GM18909 (cell line): Measurements from ENCODE around the gene PPM1H.
"Not testable (repeated sequence)": the region's sequence is repeated elsewhere in the genome, so short reads cannot be mapped to it uniquely, and the experiment has no call there.

Experiments
- ATAC-seq: cut with Tn5 transposase; IDR thresholded peaks from one replicate; pipeline ENCODE4 v1.9.1; 2021; ENCODE audit warnings: mild to moderate bottlenecking; ENCODE audit not compliant: unreplicated experiment, poor library complexity

The PPM1H gene

DNA sequence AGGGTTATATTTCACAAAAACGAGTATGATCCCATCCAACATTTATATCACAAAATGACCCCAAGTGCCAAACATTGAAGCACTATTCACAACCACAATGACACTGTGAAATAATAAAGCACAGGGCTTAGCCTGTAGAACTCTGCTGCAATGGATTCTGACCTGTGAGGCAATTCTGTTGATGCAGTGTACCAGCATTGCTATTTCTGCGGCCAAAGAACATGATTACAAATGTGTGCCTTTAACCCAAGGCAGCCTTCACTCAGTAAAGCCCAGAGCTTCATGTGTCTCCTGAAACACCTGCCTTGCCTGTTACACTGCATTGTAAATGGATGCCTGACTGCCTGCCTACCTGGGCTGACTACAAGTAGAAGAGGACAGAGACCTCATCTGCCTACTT lies 158.0 kb downstream of the PPM1H start:
- ATAC-seq = no peak

DNA sequence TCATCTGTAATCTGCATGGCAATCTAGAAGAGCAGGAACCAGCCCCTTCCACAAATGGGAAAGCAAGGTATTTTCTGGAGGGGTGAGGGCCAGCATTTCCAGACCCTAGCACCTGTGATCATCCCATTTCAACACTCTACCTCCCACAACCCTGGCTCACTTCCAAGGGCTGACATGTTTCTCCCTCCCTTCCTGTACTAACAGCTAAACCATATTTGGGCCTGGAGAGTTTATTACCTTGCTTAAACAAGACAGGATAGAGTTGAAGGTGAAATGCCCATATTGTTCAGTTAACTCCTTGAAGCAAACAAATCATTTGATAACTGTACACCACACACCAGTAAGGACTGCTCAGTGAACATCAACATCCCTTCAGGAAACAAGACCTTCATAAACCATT lies 158.4 kb downstream of the PPM1H start:
- no peak for ATAC-seq

DNA sequence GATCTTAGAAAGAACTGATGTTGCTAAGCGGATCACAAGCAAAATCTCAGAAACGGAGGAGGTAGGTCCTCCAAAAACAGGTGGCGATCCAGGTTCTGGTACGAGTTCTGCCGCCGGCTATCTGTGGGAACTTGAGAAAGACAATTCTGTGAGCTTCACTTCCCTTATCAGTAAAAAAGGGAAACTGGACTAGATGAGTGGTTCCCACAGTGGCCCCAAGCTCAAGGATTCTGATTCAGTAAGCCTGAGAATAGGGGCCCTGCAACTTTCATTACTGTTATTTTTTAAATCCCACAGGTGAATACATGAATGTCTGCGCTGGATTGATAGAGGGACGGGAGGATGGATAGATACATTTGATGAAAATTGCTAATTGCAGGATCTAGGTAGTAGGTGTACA lies 160.2 kb downstream of the PPM1H start:
- ATAC-seq = no peak

DNA sequence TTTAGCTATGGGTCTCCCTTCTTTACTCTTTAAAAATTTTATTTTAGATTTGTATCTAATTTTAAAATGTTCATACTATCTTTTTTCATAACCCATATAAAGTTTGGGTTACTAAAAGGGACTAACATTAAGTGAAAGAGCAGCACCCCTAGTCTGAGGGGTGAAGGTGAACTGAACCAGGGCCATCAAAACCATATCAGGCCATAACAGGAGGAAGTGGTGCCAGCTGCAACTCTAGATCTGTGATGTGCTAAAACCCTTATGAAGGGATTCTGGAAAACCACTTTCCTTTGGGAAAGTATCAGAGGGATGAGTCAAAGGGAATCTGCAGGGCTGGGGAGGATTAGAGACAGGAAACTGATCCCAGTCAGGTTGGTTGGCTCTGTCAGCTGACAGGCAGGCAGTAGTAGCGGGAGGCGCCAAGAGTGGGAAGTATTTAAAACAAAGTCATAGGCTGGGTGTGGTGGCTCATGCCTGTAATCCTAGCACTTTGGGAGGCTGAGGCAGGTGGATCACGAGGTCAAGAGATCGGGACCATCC lies 162.5 kb downstream of the PPM1H start:
- no peak for ATAC-seq

DNA sequence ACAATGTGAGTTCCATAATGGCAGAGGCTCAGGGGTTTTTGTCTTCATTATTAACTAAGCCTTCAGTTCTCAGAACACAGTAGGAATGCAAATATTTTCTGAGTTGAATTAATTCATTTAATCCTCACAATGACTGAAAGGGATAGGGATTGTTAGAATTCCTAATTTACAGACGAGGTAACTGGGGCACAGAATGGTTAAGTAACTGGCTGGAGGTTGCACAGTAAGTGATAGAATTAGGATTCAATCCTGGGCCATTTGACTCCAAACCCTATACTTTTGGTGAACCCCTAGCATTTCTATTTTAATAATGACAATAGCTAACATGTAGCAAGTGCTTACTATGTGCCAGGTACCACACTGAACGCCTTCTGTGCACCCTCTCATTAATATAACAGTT lies 163.1 kb downstream of the PPM1H start:
- ATAC-seq = no peak

DNA sequence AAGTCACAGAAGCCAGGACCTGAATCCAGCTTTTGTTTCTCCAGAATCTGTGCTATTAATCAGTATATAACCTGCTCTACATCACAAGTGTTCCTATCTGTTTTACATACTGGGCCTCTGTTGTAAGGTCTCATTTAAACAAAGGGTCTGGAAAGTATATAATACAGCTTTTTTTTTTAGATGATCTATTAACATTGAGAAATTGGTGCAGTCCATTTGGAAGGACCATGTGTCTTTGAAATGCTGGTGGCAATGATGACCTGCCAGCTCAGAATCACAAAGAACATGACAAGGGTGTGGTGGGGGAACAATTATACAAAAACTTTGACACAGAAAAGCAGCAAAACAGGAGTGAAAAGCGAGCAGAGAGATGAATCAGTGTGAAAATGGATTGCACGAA lies 164.6 kb downstream of the PPM1H start:
- no peak for ATAC-seq

DNA sequence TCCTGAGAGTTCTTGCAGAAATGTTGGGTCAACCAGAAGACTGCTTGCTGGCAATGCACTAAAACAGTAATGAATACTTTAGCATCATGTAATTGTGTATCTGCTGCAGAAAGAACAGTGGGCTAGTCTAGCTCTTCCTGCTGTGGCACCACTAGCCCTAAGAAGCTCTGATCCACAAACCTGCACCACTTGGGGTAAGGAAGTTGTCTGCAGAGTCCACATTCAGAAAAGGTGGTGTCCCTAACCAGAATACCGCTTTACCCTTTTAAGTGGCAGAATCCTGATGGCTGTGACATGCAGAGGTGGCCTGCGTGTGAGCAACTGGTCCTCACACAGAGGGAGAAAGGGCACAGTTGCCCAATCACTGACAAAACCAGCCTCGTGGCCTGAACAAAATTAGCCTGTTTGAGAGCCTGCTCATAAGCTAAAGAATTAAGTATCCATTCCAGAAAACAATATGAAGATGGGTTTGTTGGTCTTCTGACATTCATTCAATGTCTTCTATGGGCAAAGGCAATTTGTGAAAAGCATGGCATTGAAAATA lies 165.8 kb downstream of the PPM1H start:
- no peak for ATAC-seq

DNA sequence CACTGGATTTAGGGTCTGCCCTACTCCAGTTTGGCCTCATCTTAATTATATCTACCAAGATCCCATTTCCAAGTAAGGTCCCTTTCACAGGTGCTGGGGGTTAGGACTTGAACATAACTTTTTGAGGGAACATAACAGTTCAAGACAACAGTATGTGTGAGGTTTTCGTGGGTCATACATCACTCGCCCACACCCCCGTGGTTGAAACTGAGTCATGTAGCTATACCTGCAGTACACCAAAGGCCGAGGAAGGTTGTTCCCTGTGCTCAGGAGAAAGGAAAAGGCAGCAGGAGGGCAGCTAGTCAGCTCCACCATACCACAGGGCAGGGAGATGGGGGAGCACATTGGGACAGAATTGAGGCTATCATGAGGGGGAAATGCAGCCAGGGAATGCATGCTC lies 167.0 kb downstream of the PPM1H start:
- no peak for ATAC-seq

DNA sequence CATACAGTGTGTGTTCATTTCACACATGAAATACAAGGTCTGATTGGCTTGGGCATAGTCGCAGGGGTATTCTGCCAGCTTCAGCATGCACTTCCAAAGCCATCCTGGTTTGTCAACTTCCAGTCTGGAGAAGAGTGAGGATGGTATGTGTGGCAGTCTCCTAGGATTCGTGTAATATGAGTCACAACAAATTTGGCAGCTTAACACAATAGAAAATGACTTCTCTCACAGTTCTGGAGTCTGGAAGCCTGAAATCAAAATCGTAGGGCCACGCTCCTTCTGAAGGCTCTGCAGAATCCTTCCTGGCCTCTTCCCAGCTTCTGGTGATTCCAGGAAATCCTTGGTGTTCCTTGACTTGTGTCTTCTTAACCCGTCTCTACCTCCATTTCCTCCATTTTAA lies 167.5 kb downstream of the PPM1H start:
- ATAC-seq = no peak

DNA sequence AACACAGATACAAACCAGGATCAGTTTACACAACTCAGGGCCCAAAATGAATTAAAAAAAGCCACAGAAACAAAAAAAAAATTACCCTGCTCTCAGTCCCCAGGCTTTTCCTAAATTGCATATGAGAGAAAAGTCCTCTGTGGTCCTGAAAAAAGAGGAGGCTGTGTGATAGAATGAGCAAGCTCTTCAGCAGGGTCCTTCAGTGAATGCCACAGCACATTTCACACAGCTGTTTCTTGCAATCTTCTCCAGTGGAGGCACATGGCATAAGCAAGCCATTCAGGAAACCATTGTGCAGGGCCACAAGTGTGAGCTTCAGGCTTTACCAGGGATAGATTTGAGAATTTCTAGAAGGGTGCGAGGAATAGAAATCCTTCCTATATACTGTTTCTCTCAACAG lies 168.5 kb downstream of the PPM1H start:
- no peak for ATAC-seq

DNA sequence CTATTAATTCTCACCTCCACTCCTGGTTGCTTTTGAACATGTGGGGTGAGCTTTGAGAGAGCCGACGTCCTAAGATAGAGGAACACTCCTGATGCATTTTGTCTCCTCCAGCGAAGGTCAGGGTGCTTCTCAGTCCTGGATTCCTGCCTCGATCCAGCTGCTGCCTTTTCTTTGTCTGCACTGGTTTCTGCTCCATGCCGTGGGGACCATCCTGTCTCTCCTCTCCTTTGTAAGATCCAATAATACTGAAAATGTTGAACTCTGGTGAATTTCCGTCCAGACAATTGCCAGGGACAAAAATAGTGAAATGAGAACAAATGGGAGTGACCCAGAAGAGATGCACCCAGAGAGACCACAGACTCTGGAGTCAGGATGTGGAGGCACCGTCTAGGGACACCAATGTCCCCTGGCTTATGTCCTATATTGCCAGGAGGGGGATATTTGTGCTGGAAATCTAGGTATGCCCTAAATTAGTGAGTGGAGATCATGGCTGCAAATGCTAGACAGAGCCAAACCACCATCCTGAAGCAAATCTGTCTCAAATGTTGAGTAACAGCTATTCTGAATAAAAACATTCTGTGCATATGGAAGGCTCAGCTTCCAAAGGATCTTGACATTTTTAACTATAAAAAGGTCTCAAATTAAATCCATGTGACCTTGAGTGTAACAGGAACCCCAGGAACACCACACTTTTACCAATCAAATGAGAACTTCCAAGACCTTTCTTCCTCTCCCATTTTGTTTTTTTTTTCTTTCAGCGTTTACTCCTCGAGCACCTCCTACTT lies 170.9 kb downstream of the PPM1H start:
- ATAC-seq = no peak

DNA sequence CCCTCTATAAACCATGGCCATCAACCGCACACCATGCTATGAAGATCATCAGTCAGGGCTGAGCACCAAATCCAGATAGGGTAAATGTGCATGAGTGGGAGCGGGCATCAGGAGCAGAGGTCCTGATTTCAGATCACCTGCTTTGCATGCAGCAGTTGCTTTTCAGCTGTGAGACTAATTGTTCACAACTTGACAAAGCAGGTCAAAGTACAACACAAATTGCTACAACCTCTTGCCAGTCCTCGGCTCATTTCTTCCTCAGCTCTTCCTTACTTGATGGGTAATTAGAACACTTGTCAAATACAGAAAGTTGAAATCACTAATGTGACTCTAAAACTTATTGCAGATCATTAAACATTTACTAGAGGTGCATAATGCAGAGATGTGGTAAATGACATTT lies 171.6 kb downstream of the PPM1H start:
- ATAC-seq = no peak

DNA sequence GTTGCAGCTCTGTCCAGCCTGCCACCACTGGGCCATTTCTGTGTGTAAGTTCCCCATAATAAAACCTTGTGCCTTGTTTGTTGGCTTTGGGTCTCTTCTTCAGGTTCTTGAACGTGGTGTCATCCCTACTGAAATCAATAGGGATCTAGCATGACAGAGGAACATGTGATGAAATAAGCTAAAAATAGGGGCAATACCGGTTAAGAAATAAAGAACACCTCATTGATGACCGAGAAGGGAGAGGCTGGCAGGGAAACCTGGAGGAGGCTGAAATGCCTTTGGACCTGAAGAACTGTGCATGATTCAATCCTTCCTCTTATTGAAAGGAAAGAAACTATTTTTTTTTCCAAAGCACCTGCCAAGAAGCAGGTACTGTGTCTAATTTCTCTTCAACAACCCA lies 172.3 kb downstream of the PPM1H start:
- no peak for ATAC-seq

DNA sequence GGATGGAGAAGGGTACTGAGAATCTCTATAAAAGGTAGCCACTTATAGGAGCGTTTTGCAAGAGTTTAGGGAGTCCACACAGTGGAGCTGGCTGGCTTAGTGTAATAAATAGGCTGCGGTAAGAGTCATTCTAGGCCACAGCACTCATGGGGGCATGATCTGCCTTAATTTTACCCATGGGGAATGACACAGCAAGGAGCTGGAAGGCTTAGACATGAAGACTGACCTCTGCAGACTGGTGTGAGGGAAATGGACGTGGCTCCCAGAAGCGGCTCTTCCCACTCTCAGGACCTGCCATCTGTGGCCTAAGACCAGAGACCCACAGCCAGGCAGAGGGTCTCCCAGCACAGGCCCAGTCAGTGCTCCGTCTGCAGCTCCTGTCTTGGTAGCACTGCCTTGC lies 173.3 kb downstream of the PPM1H start:
- no peak for ATAC-seq

DNA sequence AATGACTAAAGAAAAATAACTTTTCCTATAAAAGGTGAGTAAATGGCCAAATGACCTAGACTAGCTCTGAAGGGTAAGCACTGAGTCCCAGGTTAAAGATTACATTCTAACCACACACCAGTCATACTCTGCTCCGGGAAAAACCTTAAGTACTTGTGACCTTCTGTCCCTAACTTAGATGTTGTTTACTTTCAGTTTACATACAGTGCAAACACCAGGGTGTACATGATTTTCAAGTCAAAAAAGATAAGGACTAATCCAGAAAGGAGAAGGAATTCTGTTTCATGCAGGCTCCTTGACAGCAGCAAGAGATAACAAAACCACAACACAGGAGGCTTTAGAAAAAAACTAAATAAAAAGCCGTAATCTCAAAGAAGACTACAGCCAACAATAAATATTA lies 174.2 kb downstream of the PPM1H start:
- peak; percentile 93 for ATAC-seq

DNA sequence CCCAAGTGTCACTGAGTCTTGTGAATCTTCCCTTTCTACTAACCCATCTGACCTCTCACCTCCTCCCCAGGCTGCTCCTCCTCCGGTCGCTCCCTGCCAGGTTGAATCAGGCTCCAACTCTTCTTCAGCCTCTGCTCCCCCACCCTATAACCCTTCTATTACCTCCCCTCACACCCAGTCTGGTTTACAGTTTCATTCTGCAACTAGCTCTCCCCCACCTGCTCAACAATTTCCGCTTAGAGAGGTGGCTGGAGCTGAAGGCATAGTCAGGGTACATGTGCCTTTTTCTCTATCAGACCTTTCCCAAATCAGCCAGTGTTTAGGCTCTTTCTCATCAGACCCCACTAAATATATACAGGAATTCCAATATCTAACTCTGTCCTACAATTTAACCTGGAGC lies 174.6 kb downstream of the PPM1H start:
- ATAC-seq = not testable (repeated sequence)

DNA sequence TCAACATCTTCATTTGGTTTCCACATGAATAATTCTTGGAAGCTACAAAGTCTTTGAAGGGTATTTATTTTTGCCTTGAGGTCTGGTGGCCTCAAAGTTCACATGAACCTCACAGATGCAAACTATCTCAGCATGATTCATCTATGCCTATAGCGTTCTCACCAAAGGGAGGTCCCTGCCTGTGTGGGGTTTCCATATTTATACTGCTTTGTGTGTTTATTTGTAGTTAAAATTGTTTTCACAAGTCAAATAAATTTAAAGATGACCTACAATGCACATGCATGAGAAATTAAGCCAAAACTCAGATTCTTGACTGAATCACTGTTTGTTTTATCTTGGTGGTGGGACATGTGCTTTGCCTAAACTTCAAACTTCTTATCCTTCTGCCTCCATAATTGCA lies 176.7 kb downstream of the PPM1H start:
- no peak for ATAC-seq

DNA sequence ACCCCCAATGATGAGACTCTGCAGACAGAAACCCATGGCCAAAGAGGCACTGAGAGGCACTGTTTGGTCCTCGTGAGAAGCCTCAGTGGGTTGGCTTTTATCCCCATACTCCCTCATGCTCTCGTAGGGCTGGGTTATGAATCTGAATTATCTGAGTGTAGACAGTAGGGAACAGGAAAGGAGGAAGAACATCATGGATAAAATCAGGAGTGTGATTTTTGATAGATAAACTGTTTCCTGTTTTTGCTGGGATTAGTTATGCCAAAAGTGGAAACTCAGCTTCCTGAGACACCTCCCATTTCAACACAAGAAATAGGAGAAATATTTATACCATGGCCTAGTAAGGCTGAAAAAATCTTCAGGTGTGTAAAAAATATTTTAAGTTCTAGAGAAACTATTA lies 177.9 kb downstream of the PPM1H start:
- ATAC-seq = no peak

DNA sequence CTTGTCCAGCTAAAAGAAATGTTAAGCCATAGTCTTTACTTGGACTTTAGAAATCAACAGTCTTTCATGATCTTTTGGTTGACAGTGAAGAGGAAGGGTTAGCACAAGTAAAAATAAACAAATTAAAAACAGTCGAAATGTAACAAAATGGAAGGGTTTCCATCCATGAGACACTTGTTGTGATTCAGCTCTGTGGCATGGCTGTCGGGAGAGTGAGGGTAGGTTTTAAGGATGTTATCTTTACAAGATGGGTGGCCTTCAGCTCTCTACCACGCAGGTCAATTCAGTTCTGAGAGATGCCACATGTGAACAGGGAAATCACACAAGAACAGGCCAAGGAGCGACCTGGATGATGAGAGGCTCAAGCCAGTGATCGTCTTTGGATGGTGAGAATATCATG lies 180.2 kb downstream of the PPM1H start:
- no peak for ATAC-seq

DNA sequence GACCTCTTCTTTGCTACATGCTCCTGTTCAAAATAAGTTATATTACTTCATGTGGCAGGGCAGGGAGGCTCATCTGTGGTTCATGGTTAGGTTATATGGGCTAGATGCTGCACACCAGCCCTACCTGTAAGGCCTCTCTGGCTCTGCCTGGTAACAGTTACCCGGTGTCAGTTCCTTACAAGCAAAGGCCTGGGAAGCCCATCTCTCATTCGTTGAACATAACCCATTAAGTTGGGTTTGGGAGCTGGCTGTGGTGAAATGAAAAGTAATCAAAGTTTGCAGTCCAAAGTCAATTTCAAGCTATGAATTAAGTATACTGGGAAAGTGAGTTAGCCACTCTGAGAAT lies 183.2 kb downstream of the PPM1H start:
- no peak for ATAC-seq

DNA sequence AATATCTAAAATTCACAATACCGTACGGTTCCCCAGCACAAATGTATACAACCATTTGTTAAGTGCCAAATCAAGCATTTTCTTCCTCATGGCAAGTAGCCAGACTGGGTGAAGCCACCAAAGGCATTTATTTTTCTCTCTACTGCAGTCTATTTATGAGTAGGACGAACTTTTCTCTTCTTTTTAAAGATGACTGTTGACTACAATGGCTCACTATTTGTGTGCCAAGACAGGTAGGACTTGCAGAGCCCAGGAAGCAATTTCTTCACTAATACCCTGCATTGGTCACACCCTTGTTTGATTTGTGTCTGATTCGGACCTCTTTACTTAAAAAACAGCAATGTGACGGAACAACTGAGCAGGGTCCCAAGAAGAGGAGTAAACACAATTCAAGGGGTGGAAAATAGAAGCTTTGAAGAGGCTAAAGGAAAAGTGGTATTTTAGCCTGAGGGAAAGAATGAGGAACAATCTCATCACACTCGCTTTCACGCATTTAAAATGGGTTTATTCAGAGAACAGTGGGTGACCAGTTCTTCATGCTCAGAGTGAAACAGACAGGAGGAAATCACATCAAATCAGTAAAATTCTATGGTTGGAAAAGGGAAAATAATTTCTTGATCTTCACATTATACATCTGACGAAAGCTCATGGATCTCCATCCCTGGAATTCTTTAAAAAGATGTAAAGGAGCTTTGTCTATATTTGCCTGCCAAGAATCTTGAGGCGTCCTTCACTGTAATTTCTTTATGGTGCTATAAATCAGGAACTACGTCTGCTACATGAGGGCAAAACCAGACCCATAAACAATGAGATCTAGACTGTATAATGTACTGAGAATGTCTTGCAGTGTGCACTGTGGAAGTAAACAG lies 183.8 kb downstream of the PPM1H start:
- ATAC-seq = no peak
